HepG2 (cell line): ENCODE results near the gene TPM2. TPM values are rescaled to one million over a fixed set of nuclear protein-coding genes. Genes with fewer than 3 reads are reported as not detected.
A peak's percentile ranks its signal among the peaks of the same experiment; 100 is the strongest.

ENCODE experiments used
- AGO2 ChIP-seq: fragments of 200-400 bp; formaldehyde crosslinking; optimal IDR thresholded peaks from 2 replicates; pipeline ENCODE3; 2017; ENCODE audit warnings: mild to moderate bottlenecking, low read depth, low read length, moderate library complexity
- ATF5 ChIP-seq: sonication (generic); formaldehyde crosslinking; IDR thresholded peaks from 2 replicates; pipeline ENCODE4 v1.4.0; 2020; ENCODE audit warnings: mild to moderate bottlenecking, low read depth, missing genetic modification reagents
- FOSL1 ChIP-seq: sonication (generic); formaldehyde crosslinking; IDR thresholded peaks from 2 replicates; pipeline ENCODE4 v1.9.0; 2021; ENCODE audit warnings: missing genetic modification reagents, borderline replicate concordance
- FOXC1 ChIP-seq: sonication (generic); formaldehyde crosslinking; IDR thresholded peaks from 2 replicates; pipeline ENCODE4 v1.8.0; 2022; ENCODE audit warnings: mild to moderate bottlenecking, missing genetic modification reagents, borderline replicate concordance
- HDAC6 ChIP-seq: fragments of 200-600 bp; sonication (generic); IDR thresholded peaks from 2 replicates; pipeline ENCODE4 v1.7.0; 2017; ENCODE audit warnings: mild to moderate bottlenecking, antibody characterized with exemption, low read length, low read depth
- HOXA9 ChIP-seq: sonication (generic); formaldehyde crosslinking; IDR thresholded peaks from 2 replicates; pipeline ENCODE4 v1.8.1; 2022; ENCODE audit warnings: missing genetic modification reagents, mild to moderate bottlenecking, moderate library complexity, borderline replicate concordance
- KAT2B ChIP-seq: fragments of 150-350 bp; IDR thresholded peaks from 2 replicates; pipeline ENCODE4 v1.6.1; 2014; ENCODE audit warnings: low read depth, low read length, borderline replicate concordance
- NFYB ChIP-seq: sonication (generic); formaldehyde crosslinking; IDR thresholded peaks from 2 replicates; pipeline ENCODE4 v1.4.0; 2020; ENCODE audit warnings: missing genetic modification reagents
- PATZ1 ChIP-seq: sonication (generic); formaldehyde crosslinking; IDR thresholded peaks from 2 replicates; pipeline ENCODE4 v1.4.0; 2020; ENCODE audit warnings: missing genetic modification reagents
- RNF2 ChIP-seq: fragments of 450-650 bp; conservative IDR thresholded peaks from 2 replicates; pipeline ENCODE4 v1.6.1; 2016; ENCODE audit warnings: low read depth
- SNAI1 ChIP-seq: sonication (generic); formaldehyde crosslinking; IDR thresholded peaks from 2 replicates; pipeline ENCODE4 v1.5.0; 2020; ENCODE audit warnings: mild to moderate bottlenecking, missing genetic modification reagents, borderline replicate concordance
- SNAPC5 ChIP-seq: sonication (generic); formaldehyde crosslinking; IDR thresholded peaks from 2 replicates; pipeline ENCODE4 v1.8.1; 2023; ENCODE audit warnings: mild to moderate bottlenecking, missing genetic modification reagents, borderline replicate concordance
- SNRNP70 ChIP-seq: fragments of 200-400 bp; formaldehyde crosslinking; IDR thresholded peaks from 2 replicates; pipeline ENCODE4 v1.6.1; 2017; ENCODE audit warnings: mild to moderate bottlenecking, low read depth, low read length, moderate library complexity
- ZBTB38 ChIP-seq: sonication (generic); formaldehyde crosslinking; IDR thresholded peaks from 2 replicates; pipeline ENCODE4 v1.5.1; 2020; ENCODE audit warnings: mild to moderate bottlenecking, missing genetic modification reagents
- ZNF207 ChIP-seq: fragments of 450-650 bp; IDR thresholded peaks from 2 replicates; pipeline ENCODE4 v1.6.1; 2016; ENCODE audit warnings: antibody characterized with exemption, borderline replicate concordance
- ZNF274 ChIP-seq: sonication (generic); formaldehyde crosslinking; IDR thresholded peaks from 2 replicates; pipeline ENCODE4 v1.5.1; 2020; ENCODE audit warnings: mild to moderate bottlenecking, missing genetic modification reagents
- ZNF33B ChIP-seq: sonication (generic); formaldehyde crosslinking; IDR thresholded peaks from 2 replicates; pipeline ENCODE4 v1.5.1; 2020; ENCODE audit warnings: mild to moderate bottlenecking, missing genetic modification reagents
- ZNF552 ChIP-seq: sonication (generic); formaldehyde crosslinking; IDR thresholded peaks from 2 replicates; pipeline ENCODE4 v1.9.0; 2022; ENCODE audit warnings: missing genetic modification reagents, mild to moderate bottlenecking, borderline replicate concordance
- ZNF558 ChIP-seq: sonication (generic); formaldehyde crosslinking; IDR thresholded peaks from 2 replicates; pipeline ENCODE4 v1.9.0; 2022; ENCODE audit warnings: mild to moderate bottlenecking, missing genetic modification reagents, borderline replicate concordance
- ZNF574 ChIP-seq: sonication (generic); formaldehyde crosslinking; IDR thresholded peaks from 2 replicates; pipeline ENCODE4 v1.4.0; 2020; ENCODE audit warnings: missing genetic modification reagents
- ZNF709 ChIP-seq: sonication (generic); formaldehyde crosslinking; IDR thresholded peaks from 2 replicates; pipeline ENCODE4 v1.5.0; 2020; ENCODE audit warnings: mild to moderate bottlenecking, missing genetic modification reagents
- ZNF768 ChIP-seq: sonication (generic); formaldehyde crosslinking; IDR thresholded peaks from 2 replicates; pipeline ENCODE4 v1.4.0; 2020; ENCODE audit warnings: missing genetic modification reagents
- ZNF788 ChIP-seq: sonication (generic); formaldehyde crosslinking; IDR thresholded peaks from 2 replicates; pipeline ENCODE4 v1.5.0; 2020; ENCODE audit warnings: mild to moderate bottlenecking, missing genetic modification reagents, borderline replicate concordance
- polyA plus RNA-seq, 8 experiments: library from polyadenylated mRNA; depleted of rRNA in 3 of 8; stranded (reverse) in 7 of 8; unstranded in 1 of 8; fragments of >200 nt; fragmentation: Illumina TruSeq in 4 of 8; extraction: Trizol in 4 of 8; gene quantifications; 2 replicates each; pipeline versions ENCODE4 v1.2.1 to v1.2.3, GENCODE V29; 2011 to 2016; ENCODE audit warnings: low read depth in 4 of 8, missing spikeins in 1 of 8, mixed read lengths in 1 of 8; ENCODE audit not compliant: insufficient read depth in 1 of 8
- total RNA-seq, 5 experiments: library from RNA; depleted of rRNA; stranded (reverse); fragments of >200 nt; fragmentation: Illumina TruSeq; extraction: Trizol; gene quantifications; 2 replicates each; pipeline ENCODE4 v1.2.3, GENCODE V29; 2016; ENCODE audit warnings: low read depth in 1 of 5

TPM2 gene
- total and polyA plus RNA-seq, 2 of the 13 experiments (the other 11 are each of a cell fraction or from before 2014, with no cell fraction given), result 3.1 to 10.7 TPM

GRCh38 chr9:35696520-35697215 is 6.9 kb upstream of the TPM2 start (continued):
- 0 out of 2 replicates have a peak, but pooled peaks have one; percentile 29 for TF ChIP-seq ZNF274 (CRISPR knock-in tag)
- no peak for TF ChIP-seq ZNF207
- TF ChIP-seq ZNF788 (CRISPR knock-in tag), result peak; percentile 22; the same call in 1 of the 2 replicates
- no peak for TF ChIP-seq SNRNP70
- TF ChIP-seq ZNF552 (CRISPR knock-in tag), result no peak
- no peak for TF ChIP-seq AGO2
- no peak for TF ChIP-seq ZBTB38
- TF ChIP-seq ZNF574 (CRISPR knock-in tag), result 0 out of 2 replicates have a peak, but pooled peaks have one; percentile 39
- no peak for TF ChIP-seq ATF5
- TF ChIP-seq FOSL1, result no peak
- no peak for TF ChIP-seq HDAC6
- no peak for TF ChIP-seq ZNF33B (CRISPR knock-in tag)
- TF ChIP-seq ZNF709 (CRISPR knock-in tag), result no peak
- TF ChIP-seq FOXC1 (CRISPR knock-in tag), result 0 out of 2 replicates have a peak, but pooled peaks have one; percentile 51
- TF ChIP-seq RNF2, result no peak
- TF ChIP-seq SNAPC5 (CRISPR knock-in tag), result no peak
- TF ChIP-seq HOXA9 (CRISPR knock-in tag), result no peak
- TF ChIP-seq PATZ1, result peak; percentile 34; the same call in 1 of the 2 replicates
- TF ChIP-seq ZNF558, result no peak
- 0 out of 2 replicates have a peak, but pooled peaks have one; percentile 36 for TF ChIP-seq ZNF768 (CRISPR knock-in tag)
- TF ChIP-seq KAT2B, result no peak
- no peak for TF ChIP-seq NFYB (CRISPR knock-in tag)
- no peak for TF ChIP-seq SNAI1 (CRISPR knock-in tag)
